GM19240 (cell line): ENCODE measurements around the gene SERPIND1.

ENCODE experiments used
- DNase-seq: peaks from one replicate; pipeline ENCODE4 v3.0.0; 2011; ENCODE audit warnings: low spot score; ENCODE audit not compliant: insufficient read length

The SERPIND1 gene

GRCh38 chr22:20775342-20775895, 1.5 kb downstream of the SERPIND1 start:
- no peak for DNase-seq

GRCh38 chr22:20776624-20777405, 2.9 kb downstream of the SERPIND1 start:
- DNase-seq: no peak

- DNase-seq: no peak
These were observed 3.7 kb downstream of the SERPIND1 start for GRCh38 chr22:20777420-20778177.

- DNase-seq: no peak
These were observed 5.3 kb downstream of the SERPIND1 start for GRCh38 chr22:20779014-20779817.

- DNase-seq: no peak
These were observed 5.9 kb downstream of the SERPIND1 start for GRCh38 chr22:20779818-20780158.

- no peak for DNase-seq
These were observed 7.5 kb downstream of the SERPIND1 start for GRCh38 chr22:20781272-20781990.

GRCh38 chr22:20782083-20782482, 8.2 kb downstream of the SERPIND1 start:
- no peak for DNase-seq

GRCh38 chr22:20782596-20783299, 8.8 kb downstream of the SERPIND1 start:
- DNase-seq: no peak

- DNase-seq: no peak
These were observed 9.4 kb downstream of the SERPIND1 start for GRCh38 chr22:20783300-20783673.

- peak; percentile 47 for DNase-seq
These were observed 10.2 kb downstream of the SERPIND1 start for GRCh38 chr22:20783844-20784723.

- no peak for DNase-seq
These were observed 11.5 kb downstream of the SERPIND1 start for GRCh38 chr22:20785415-20785814.

GRCh38 chr22:20786048-20786447, 12.1 kb downstream of the SERPIND1 start:
- DNase-seq: no peak

GRCh38 chr22:20786536-20786979, 12.6 kb downstream of the SERPIND1 start:
- DNase-seq: no peak

- no peak for DNase-seq
These were observed 13.3 kb downstream of the SERPIND1 start for GRCh38 chr22:20787223-20787622.

GRCh38 chr22:20787746-20788626, 14.1 kb downstream of the SERPIND1 start:
- DNase-seq: no peak

- no peak for DNase-seq
These were observed 14.9 kb downstream of the SERPIND1 start for GRCh38 chr22:20788627-20789344.

- no peak for DNase-seq
These were observed 18.5 kb downstream of the SERPIND1 start for GRCh38 chr22:20792221-20792965.
